NCI-H1417 treated with DMSO at 0.1 percent for 48 hours (cell line): Measurements from ENCODE around the gene FZD10.

Experiments used
- DNase-seq: peaks from one replicate; lab custom pipeline; 2025; lab: John Stamatoyannopoulos, UW

Gene FZD10

GRCh38 chr12:130212384-130212989 lies 50.2 kb downstream of the FZD10 start:
- no peak for DNase-seq

GRCh38 chr12:130213249-130213648 lies 51.0 kb downstream of the FZD10 start:
- DNase-seq = no peak

- no peak for DNase-seq
Observed at GRCh38 chr12:130214686-130215395, 52.6 kb downstream of the FZD10 start.
